T-helper 2 cell treated with Interferon-gamma antibody and Interleukin-4, amounts not matched to agents 5 μg/mL and 100 μg/mL, for 36 hours (primary cell): ENCODE measurements around the gene HOXB3.

Source experiments
- DNase-seq: peaks from one replicate; pipeline ENCODE4 v3.0.0; 2021; ENCODE audit warnings: low spot score
- H3K27ac Mint-ChIP-seq: one replicate; pipeline ENCODE4 v1.8.0; 2021; ENCODE audit warnings: mild to moderate bottlenecking, mixed read lengths
- H3K27me3 Mint-ChIP-seq: one replicate; pipeline ENCODE4 v1.8.0; 2021; ENCODE audit warnings: low read depth, mixed read lengths
- H3K36me3 Mint-ChIP-seq: one replicate; pipeline ENCODE4 v1.8.0; 2021; ENCODE audit warnings: low read depth, mixed read lengths
- H3K4me1 Mint-ChIP-seq: one replicate; pipeline ENCODE4 v1.8.0; 2021; ENCODE audit warnings: low read depth, mixed read lengths
- H3K4me3 Mint-ChIP-seq: one replicate; pipeline ENCODE4 v1.8.0; 2022; ENCODE audit warnings: mild to moderate bottlenecking, moderate library complexity, mixed read lengths
- H3K9me3 Mint-ChIP-seq: one replicate; pipeline ENCODE4 v1.8.0; 2021; ENCODE audit warnings: mixed read lengths

The HOXB3 gene

GRCh38 chr17:48600244-48601098 is 10.4 kb upstream of the HOXB3 start:
- peaks cover 94% of the 10 kb centered on the region for H3K27me3 Mint-ChIP-seq
- peaks cover 37% of the 10 kb centered on the region for H3K4me1 Mint-ChIP-seq
- peaks cover 2% of the 10 kb centered on the region for H3K36me3 Mint-ChIP-seq
- no peak for DNase-seq
- no peak overlapping the region for H3K27ac Mint-ChIP-seq
- no peaks in the 10 kb centered on the region for H3K9me3 Mint-ChIP-seq
- no peak overlapping the region for H3K4me3 Mint-ChIP-seq

- Mint-ChIP-seq H3K4me3 (no peak overlapping the region), H3K9me3 (no peaks in the 10 kb centered on the region), H3K27me3 (peaks cover 93% of the 10 kb centered on the region), H3K27ac (no peak overlapping the region), H3K36me3 (peaks cover 2% of the 10 kb centered on the region), H3K4me1 (peaks cover 37% of the 10 kb centered on the region)
- DNase-seq: no peak
Measured at GRCh38 chr17:48599354-48599753, 9.3 kb upstream of the HOXB3 start.

- no peak for DNase-seq
- Mint-ChIP-seq H3K4me1 (peaks cover 40% of the 10 kb centered on the region), H3K36me3 (peaks cover 2% of the 10 kb centered on the region), H3K27me3 (peaks cover 93% of the 10 kb centered on the region), H3K27ac (no peak overlapping the region), H3K4me3 (peak overlapping the region; percentile 83), H3K9me3 (no peaks in the 10 kb centered on the region)
Measured at GRCh38 chr17:48598736-48599135, 8.7 kb upstream of the HOXB3 start.

- H3K27ac Mint-ChIP-seq: peak overlapping the region; percentile 47
- peak overlapping the region; percentile 83 for H3K4me3 Mint-ChIP-seq
- H3K4me1 Mint-ChIP-seq: peaks cover 41% of the 10 kb centered on the region
- H3K27me3 Mint-ChIP-seq: peaks cover 91% of the 10 kb centered on the region
- no peaks in the 10 kb centered on the region for H3K9me3 Mint-ChIP-seq
- peak; percentile 43 for DNase-seq
- peaks cover 2% of the 10 kb centered on the region for H3K36me3 Mint-ChIP-seq
Measured at GRCh38 chr17:48597778-48598631, 8.0 kb upstream of the HOXB3 start.

- H3K27me3 Mint-ChIP-seq: peaks cover 91% of the 10 kb centered on the region
- no peaks in the 10 kb centered on the region for H3K9me3 Mint-ChIP-seq
- peaks cover 2% of the 10 kb centered on the region for H3K36me3 Mint-ChIP-seq
- DNase-seq: no peak
- peaks cover 46% of the 10 kb centered on the region for H3K4me1 Mint-ChIP-seq
- H3K4me3 Mint-ChIP-seq: peak overlapping the region; percentile 83
- H3K27ac Mint-ChIP-seq: peak overlapping the region; percentile 47
Measured at GRCh38 chr17:48597528-48597777, 7.4 kb upstream of the HOXB3 start.

GRCh38 chr17:48596735-48597527 is 6.9 kb upstream of the HOXB3 start:
- H3K4me3 Mint-ChIP-seq: peak overlapping the region; percentile 83
- H3K36me3 Mint-ChIP-seq: peaks cover 2% of the 10 kb centered on the region
- H3K4me1 Mint-ChIP-seq: peaks cover 46% of the 10 kb centered on the region
- H3K27me3 Mint-ChIP-seq: peaks cover 92% of the 10 kb centered on the region
- peak overlapping the region; percentile 33 for H3K27ac Mint-ChIP-seq
- no peaks in the 10 kb centered on the region for H3K9me3 Mint-ChIP-seq
- DNase-seq: no peak

- Mint-ChIP-seq H3K4me1 (peaks cover 44% of the 10 kb centered on the region), H3K9me3 (no peaks in the 10 kb centered on the region), H3K27ac (peak overlapping the region; percentile 33), H3K27me3 (peaks cover 92% of the 10 kb centered on the region), H3K36me3 (peaks cover 2% of the 10 kb centered on the region), H3K4me3 (peak overlapping the region; percentile 83)
- peak; percentile 42 for DNase-seq
Measured at GRCh38 chr17:48596000-48596734, 6.1 kb upstream of the HOXB3 start.

GRCh38 chr17:48595278-48595999 is 5.4 kb upstream of the HOXB3 start:
- Mint-ChIP-seq H3K27ac (no peak overlapping the region), H3K27me3 (peaks cover 89% of the 10 kb centered on the region), H3K4me3 (peak overlapping the region; percentile 65), H3K9me3 (no peaks in the 10 kb centered on the region), H3K4me1 (peaks cover 44% of the 10 kb centered on the region), H3K36me3 (peaks cover 2% of the 10 kb centered on the region)
- no peak for DNase-seq

- no peaks in the 10 kb centered on the region for H3K9me3 Mint-ChIP-seq
- H3K4me3 Mint-ChIP-seq: peak overlapping the region; percentile 65
- no peak for DNase-seq
- H3K27ac Mint-ChIP-seq: no peak overlapping the region
- H3K27me3 Mint-ChIP-seq: peaks cover 89% of the 10 kb centered on the region
- H3K4me1 Mint-ChIP-seq: peaks cover 47% of the 10 kb centered on the region
- peaks cover 2% of the 10 kb centered on the region for H3K36me3 Mint-ChIP-seq
Measured at GRCh38 chr17:48594538-48595277, 4.7 kb upstream of the HOXB3 start.

GRCh38 chr17:48593840-48594537 is 3.9 kb upstream of the HOXB3 start:
- no peak overlapping the region for H3K27ac Mint-ChIP-seq
- peak; percentile 78 for DNase-seq
- peaks cover 48% of the 10 kb centered on the region for H3K4me1 Mint-ChIP-seq
- no peaks in the 10 kb centered on the region for H3K9me3 Mint-ChIP-seq
- H3K36me3 Mint-ChIP-seq: peaks cover 2% of the 10 kb centered on the region
- peaks cover 89% of the 10 kb centered on the region for H3K27me3 Mint-ChIP-seq
- H3K4me3 Mint-ChIP-seq: peak overlapping the region; percentile 83

GRCh38 chr17:48593126-48593829 is 3.2 kb upstream of the HOXB3 start, which contains the start of gene HOXB5:
Gene HOXB5 (minus strand): TSS chr17:48593779. CDS start chr17:48593682, 97 bp downstream.
- DNase-seq: no peak
- Mint-ChIP-seq H3K9me3 (no peaks in the 10 kb centered on the region), H3K4me3 (peak within 1 kb of the TSS; percentile 83), H3K27me3 (peaks cover 89% of the 10 kb centered on the region), H3K4me1 (peaks cover 44% of the 10 kb centered on the region), H3K36me3 (peaks cover 2% of the 10 kb centered on the region), H3K27ac (no peak within 1 kb of the TSS)
